Right lobe of liver (tissue), 6 donors: Measurements from ENCODE around the gene MAPKAP1. TPM values are rescaled to one million over a fixed set of nuclear protein-coding genes. Genes with fewer than 3 reads are reported as not detected.

ENCODE experiments used
- ATAC-seq, 4 donors: fragments of 200-7000 bp; cut with Tn5 transposase; one replicate each; pipeline ENCODE4 v1.9.1; 2020; ENCODE audit warnings: mild to moderate bottlenecking in 4 of 4, moderate library complexity in 4 of 4
- DNase-seq, 3 donors: peaks; one replicate each; pipeline ENCODE4 v3.0.0-alpha.2; 2020
- H3K27ac ChIP-seq, 3 donors: fragments of 200-600 bp; one replicate each; pipeline ENCODE4 v1.8.0; 2022
- H3K27me3 ChIP-seq, 2 donors: fragments of 200-600 bp; one replicate each; pipeline ENCODE4 v1.8.0; 2022
- H3K36me3 ChIP-seq, 4 donors: fragments of 200-600 bp; sonication (generic) in 1 of 4; one replicate each; pipeline versions ENCODE4 v1.5.1 to v1.8.0; 2017 to 2022; ENCODE audit warnings: control low read depth in 1 of 4
- H3K4me1 ChIP-seq, 4 donors: fragments of 200-600 bp; sonication (generic) in 1 of 4; one replicate each; pipeline versions ENCODE4 v1.5.1 to v1.8.0; 2017 to 2022; ENCODE audit warnings: control low read depth in 1 of 4
- H3K4me3 ChIP-seq, 3 donors: fragments of 200-600 bp; one replicate each; pipeline ENCODE4 v1.8.0; 2022
- H3K9me3 ChIP-seq, 4 donors: fragments of 200-600 bp; sonication (generic) in 1 of 4; one replicate each; pipeline versions ENCODE4 v1.5.1 to v1.8.0; 2017 to 2022; ENCODE audit warnings: control low read depth in 1 of 4
- POLR2A ChIP-seq: fragments of 450-650 bp; IDR thresholded peaks from one replicate; pipeline ENCODE4 v1.6.1; 2017; ENCODE audit warnings: antibody characterized with exemption, mild to moderate bottlenecking
- WGBS: methylation state at CpG from one replicate; pipeline ENCODE4 v1.1.6; 2018; ENCODE audit warnings: low coverage, low lambda C conversion rate; ENCODE audit not compliant: insufficient coverage; ENCODE audit errors: missing lambda C conversion rate; 5-methylcytosine and 5-hydroxymethylcytosine counted together
- intact Hi-C, 2 donors: fragments of 100-400 bp; cut with DNase I; formaldehyde crosslinking; loops; one replicate each; pipeline versions ENCODE4 v1.11.2 to v1.14.1; 2022
- total RNA-seq, 6 experiments: library from RNA; depleted of rRNA in 2 of 6; stranded (reverse); fragments of >200 nt in 2 of 6; fragmentation: NEBNext Ultra II Directional in 3 of 6; extraction: Animal tissue kit (Norgen Biotek cat#: 25700) in 3 of 6; gene quantifications; one replicate each; pipeline versions ENCODE4 v1.1.0 to v1.2.4, GENCODE V29; 2016 to 2023
- TF ChIP-seq, protein P1 (sequence below), 4 donors: fragments of 200-600 bp in 3 of 4; fragments of 450-650 bp in 1 of 4; IDR thresholded peaks; one replicate each; pipeline versions ENCODE4 v1.5.1 to v1.8.0; 2016 to 2022; ENCODE audit warnings: antibody characterized with exemption in 4 of 4, mild to moderate bottlenecking in 2 of 4
- donor health status: DM: no; HTN: yes; CAD: no.
- donor health status: DM: no; HTN: no; CAD: no.
- donor health status: DM: no; HTN: no; CAD: no.
- donor health status: DM: no; HTN: yes; CAD: no.
- donor health status: DM: no; HTN: yes; CAD: no.

MAPKAP1 gene
- total RNA-seq, 6 experiments from 2014 or later, result 29.6 to 53.2 (median 48.3) TPM

DNA sequence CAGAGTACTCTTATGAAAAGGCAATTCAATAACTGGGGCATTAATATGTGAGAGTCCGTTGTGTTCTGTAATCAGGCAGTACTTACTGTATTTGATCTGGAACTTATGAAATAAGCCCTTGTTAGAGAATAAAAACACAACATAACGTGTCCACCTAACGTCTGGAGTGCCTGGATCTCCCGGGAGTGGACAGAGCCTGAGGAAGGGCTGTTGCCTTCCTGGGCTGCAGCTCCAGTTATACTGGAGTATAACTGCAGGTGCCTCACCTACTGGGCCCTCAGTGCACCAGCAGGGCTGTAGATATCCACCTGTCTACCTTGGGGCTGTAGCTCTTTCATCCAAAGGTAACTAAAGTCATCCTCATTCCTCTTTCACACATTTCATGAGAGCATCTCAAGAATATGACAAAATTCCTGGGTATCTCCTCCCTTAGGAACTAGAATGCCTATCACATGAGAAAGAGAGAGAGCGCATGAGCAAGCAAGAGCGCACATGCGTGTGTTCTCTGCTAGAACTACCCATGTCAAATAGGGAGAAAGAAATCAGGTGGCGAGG is 245.3 kb downstream of the MAPKAP1 start:
- H3K4me3 ChIP-seq, result no peak overlapping the region
- WGBS, result 74% methylated on average over 8 of the region's 8 CpGs
- H3K27me3 ChIP-seq, result no peaks in the 10 kb centered on the region
- H3K36me3 ChIP-seq, result no peaks in the 10 kb centered on the region
- peaks cover 0 to 18% (median 8%) of the 10 kb centered on the region in 4 donors for H3K4me1 ChIP-seq
- intact Hi-C loops, result no loop called here
- no peak for DNase-seq
- TF ChIP-seq POLR2A, result no peak
- TF ChIP-seq, protein P1, sequence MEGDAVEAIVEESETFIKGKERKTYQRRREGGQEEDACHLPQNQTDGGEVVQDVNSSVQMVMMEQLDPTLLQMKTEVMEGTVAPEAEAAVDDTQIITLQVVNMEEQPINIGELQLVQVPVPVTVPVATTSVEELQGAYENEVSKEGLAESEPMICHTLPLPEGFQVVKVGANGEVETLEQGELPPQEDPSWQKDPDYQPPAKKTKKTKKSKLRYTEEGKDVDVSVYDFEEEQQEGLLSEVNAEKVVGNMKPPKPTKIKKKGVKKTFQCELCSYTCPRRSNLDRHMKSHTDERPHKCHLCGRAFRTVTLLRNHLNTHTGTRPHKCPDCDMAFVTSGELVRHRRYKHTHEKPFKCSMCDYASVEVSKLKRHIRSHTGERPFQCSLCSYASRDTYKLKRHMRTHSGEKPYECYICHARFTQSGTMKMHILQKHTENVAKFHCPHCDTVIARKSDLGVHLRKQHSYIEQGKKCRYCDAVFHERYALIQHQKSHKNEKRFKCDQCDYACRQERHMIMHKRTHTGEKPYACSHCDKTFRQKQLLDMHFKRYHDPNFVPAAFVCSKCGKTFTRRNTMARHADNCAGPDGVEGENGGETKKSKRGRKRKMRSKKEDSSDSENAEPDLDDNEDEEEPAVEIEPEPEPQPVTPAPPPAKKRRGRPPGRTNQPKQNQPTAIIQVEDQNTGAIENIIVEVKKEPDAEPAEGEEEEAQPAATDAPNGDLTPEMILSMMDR (IDR thresholded peaks at IDR 0.05), result no peak
- peak overlapping the region; percentile 67 to 87 (median 87) for H3K27ac ChIP-seq
- ATAC-seq, result peak; percentile 13 to 35 (median 29)
- no peaks in the 10 kb centered on the region for H3K9me3 ChIP-seq

DNA sequence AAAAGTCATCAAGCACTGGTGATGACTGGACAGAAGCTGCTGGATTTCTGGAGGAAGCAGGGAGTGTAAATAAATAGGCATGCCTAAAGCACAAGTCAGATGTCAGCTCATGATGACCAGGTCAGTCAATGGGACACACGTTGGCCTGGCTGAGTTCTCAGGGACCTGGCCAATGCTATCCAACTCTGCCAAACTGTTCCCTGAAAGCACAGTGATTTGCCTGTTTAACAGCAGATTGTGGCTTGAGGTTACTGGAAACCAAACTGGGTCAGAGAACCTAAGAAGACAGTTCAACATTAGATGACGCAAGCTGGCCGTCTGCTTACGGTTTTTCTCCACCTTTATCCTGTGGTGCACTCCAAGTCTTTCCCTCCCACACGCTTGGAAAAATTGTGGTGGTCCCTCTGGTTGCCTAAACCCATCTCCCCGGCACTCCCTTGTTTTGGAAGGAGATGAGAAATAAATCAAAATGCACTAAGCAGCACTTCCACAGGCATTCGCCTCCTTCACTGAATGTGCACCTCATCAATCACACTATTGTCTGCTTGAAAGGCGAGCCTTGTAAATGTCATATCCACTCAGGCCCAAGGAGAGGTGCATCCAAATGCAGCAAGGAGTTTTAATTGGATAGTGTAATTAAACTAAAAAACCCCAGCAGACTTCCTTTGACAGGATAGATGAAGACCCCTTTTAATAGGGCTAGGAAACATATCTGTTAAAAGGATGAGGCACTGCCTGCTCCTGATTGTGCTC is 245.9 kb downstream of the MAPKAP1 start:
- TF ChIP-seq, protein P1 (IDR thresholded peaks at IDR 0.05), result no peak
- no peak for TF ChIP-seq POLR2A
- H3K27me3 ChIP-seq, result no peaks in the 10 kb centered on the region
- no peak overlapping the region for H3K4me3 ChIP-seq
- intact Hi-C loops, result no loop called here
- peak overlapping the region; percentile 67 to 87 (median 87) for H3K27ac ChIP-seq
- DNase-seq (peak; percentile 70 to 89 (median 82)), ATAC-seq (peak; percentile 92 to 99 (median 96))
- H3K9me3 ChIP-seq, result no peaks in the 10 kb centered on the region
- WGBS, result 28% methylated on average over 8 of the region's 8 CpGs
- H3K4me1 ChIP-seq, result peaks cover 0 to 18% (median 8%) of the 10 kb centered on the region in 4 donors
- H3K36me3 ChIP-seq, result no peaks in the 10 kb centered on the region

DNA sequence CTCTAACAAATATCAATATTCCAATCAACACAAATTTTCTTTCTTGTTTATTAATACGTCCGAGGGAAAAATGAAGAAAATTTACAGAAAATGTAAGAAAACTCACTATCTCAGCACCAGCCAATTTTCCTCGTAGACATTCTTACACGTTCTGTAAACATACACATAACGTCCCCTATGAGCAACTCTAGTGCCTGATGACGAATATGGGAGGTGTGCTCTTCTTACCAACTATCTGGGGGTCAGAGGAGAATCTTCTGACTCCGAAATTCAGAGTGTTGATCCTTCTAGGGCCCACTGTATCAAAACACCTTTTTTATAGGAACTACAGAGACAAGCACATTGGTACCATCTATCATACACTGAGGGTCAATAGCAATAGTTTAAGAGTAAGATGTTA is 246.7 kb downstream of the MAPKAP1 start:
- no peak for TF ChIP-seq POLR2A
- TF ChIP-seq, protein P1 (IDR thresholded peaks at IDR 0.05), result no peak
- 87% methylated on average over 7 of the region's 7 CpGs for WGBS
- ATAC-seq (no peak), DNase-seq (no peak)
- H3K27ac ChIP-seq, result peak overlapping the region; percentile 48 to 87 (median 78)
- peaks cover 0 to 19% (median 9%) of the 10 kb centered on the region in 4 donors for H3K4me1 ChIP-seq
- no peaks in the 10 kb centered on the region for H3K36me3 ChIP-seq
- no peaks in the 10 kb centered on the region for H3K27me3 ChIP-seq
- intact Hi-C loops, result no loop called here
- no peak overlapping the region for H3K4me3 ChIP-seq
- no peaks in the 10 kb centered on the region for H3K9me3 ChIP-seq

DNA sequence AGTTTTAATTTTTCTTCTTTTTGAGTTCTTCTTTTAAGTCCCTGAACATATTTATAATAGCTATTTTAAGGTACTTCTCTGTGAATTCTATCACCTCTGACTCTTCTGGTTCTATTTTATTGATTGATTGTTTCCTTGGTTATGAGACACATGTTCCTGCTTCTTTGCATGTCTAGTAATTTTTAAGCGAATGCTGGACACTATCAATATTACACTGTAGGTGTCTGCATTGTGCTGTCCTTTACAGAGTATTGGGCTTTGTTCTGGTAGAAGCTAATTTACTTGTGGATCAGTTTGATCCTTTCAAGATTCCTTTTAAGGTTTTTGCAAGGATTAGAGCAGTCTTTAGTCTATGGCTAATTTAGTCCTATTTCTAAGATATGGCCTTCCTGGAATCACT is 249.7 kb downstream of the MAPKAP1 start:
- intact Hi-C loops, result no loop called here
- no peak for ATAC-seq
- Histone ChIP-seq H3K4me3 (no peak overlapping the region), H3K36me3 (no peaks in the 10 kb centered on the region), H3K27ac (no peak overlapping the region), H3K27me3 (no peaks in the 10 kb centered on the region), H3K4me1 (peaks cover 0 to 32% (median 13%) of the 10 kb centered on the region in 4 donors), H3K9me3 (no peaks in the 10 kb centered on the region)
- no peak for DNase-seq
- TF ChIP-seq, protein P1 (IDR thresholded peaks at IDR 0.05), result no peak
- no peak for TF ChIP-seq POLR2A
- 83% methylated on average over 1 of the region's 1 CpG for WGBS
